HEK293T (cell line): ENCODE measurements around the gene ARTN.

ENCODE experiments used
- CTBP1 ChIP-seq: fragments of 450-650 bp; IDR thresholded peaks from 2 replicates; pipeline ENCODE4 v1.6.1; 2016; ENCODE audit warnings: borderline replicate concordance
- ELF4 ChIP-seq: fragments of 450-650 bp; IDR thresholded peaks from 2 replicates; pipeline ENCODE4 v1.6.1; 2017; ENCODE audit warnings: antibody characterized with exemption

- TF ChIP-seq CTBP1 (no peak), ELF4 (no peak)
These were observed 28.7 kb downstream of the ARTN start for GRCh38 chr1:43962324-43962723.
